GM18505 (cell line): ENCODE results near the gene CEP70.
"Not testable (repeated sequence)": the region's sequence is repeated elsewhere in the genome, so short reads cannot be mapped to it uniquely, and the experiment has no call there.

Experiments
- ATAC-seq: cut with Tn5 transposase; IDR thresholded peaks from one replicate; pipeline ENCODE4 v1.9.1; 2021; ENCODE audit not compliant: unreplicated experiment
- POLR2A ChIP-seq: IDR thresholded peaks from 4 replicates; pipeline ENCODE4 v1.6.1; 2011; ENCODE audit warnings: borderline replicate concordance; ENCODE audit not compliant: insufficient read depth, insufficient read length; ENCODE audit errors: extremely low read depth

The CEP70 gene, protein sequence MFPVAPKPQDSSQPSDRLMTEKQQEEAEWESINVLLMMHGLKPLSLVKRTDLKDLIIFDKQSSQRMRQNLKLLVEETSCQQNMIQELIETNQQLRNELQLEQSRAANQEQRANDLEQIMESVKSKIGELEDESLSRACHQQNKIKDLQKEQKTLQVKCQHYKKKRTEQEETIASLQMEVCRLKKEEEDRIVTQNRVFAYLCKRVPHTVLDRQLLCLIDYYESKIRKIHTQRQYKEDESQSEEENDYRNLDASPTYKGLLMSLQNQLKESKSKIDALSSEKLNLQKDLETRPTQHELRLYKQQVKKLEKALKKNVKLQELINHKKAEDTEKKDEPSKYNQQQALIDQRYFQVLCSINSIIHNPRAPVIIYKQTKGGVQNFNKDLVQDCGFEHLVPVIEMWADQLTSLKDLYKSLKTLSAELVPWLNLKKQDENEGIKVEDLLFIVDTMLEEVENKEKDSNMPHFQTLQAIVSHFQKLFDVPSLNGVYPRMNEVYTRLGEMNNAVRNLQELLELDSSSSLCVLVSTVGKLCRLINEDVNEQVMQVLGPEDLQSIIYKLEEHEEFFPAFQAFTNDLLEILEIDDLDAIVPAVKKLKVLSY

DNA sequence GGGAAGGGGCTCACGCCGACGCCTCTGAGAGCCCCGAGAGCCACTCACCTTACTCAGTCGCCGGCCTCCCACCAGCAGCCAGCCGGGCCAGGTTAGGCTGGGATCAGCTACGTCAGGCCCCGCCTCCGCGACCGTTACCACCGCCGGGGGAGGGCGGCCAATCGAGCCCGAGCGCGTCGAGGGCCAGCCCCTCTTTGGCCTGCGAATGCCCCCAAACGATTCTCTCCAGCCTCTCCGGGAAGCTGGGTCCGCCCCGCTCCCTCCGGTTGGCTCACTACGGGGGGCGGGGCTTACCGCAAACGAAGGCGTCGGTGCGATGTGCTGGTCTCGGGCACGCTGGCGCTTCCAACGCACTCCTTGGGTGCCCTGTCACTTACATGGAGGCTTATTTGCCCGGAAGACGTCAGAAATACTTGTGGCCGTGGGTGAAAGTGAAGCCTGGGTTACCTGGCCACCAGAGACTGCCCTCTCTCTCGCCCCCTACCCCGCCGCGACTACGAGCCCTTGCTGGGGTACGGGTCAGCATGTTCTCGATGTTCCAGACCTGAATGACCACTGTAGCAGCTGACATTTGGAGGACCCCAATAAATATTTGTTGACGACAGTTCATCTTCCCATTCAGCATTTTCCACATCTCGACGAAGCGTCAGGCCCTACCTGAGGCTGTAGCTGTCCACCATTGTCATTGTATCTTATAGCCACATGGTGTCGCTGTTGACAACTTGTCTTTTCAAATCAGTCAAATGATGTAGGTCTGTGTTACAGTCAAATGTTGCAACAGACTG lies at the start of gene CEP70:
Gene CEP70 (minus strand): TSS at position 111 of the 785 bp plus-strand sequence. CDS start 21,333 bp downstream, outside the sequence.
- TF ChIP-seq POLR2A: peak; percentile 47
- ATAC-seq: peak; percentile 88

DNA sequence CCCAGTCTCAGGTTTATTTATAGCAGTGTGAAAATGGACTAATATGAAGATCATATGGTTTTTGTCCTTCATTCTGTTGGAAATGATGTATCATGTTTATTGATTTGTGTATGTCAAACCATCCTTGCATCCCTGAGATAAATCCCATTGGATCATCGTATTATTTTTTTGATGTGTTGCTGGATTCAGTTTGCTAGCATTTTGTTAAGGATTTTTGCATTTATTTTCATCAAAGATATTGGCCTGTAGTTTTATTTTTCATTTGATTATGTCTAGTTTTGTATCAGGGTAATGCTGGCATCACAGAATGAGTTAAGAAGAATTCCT lies 48.8 kb upstream of the CEP70 start:
- no peak for ATAC-seq
- no peak for TF ChIP-seq POLR2A

GRCh38 chr3:138642226-138642926 lies 48.3 kb upstream of the CEP70 start:
- ATAC-seq: no peak
- no peak for TF ChIP-seq POLR2A

DNA sequence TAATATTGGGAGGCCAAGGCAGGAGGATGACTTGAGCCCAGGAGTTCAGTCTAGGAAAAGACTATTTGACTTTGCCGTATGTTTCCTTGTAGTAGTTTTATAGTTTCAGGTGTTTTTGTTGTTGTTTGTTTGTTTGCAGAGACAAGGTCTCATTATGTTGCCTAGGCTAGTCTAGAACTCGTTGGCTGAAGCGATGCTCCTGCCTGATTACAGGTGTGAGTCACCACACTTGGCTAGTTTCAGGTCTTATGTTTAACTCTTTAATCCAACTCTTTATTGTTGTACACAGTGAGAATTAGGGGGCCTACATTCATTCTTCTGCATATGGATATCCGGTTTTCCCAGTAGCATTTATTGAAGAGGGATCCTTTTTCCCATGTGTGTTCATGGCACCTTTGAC lies 46.5 kb upstream of the CEP70 start:
- no peak for ATAC-seq
- no peak for TF ChIP-seq POLR2A

DNA sequence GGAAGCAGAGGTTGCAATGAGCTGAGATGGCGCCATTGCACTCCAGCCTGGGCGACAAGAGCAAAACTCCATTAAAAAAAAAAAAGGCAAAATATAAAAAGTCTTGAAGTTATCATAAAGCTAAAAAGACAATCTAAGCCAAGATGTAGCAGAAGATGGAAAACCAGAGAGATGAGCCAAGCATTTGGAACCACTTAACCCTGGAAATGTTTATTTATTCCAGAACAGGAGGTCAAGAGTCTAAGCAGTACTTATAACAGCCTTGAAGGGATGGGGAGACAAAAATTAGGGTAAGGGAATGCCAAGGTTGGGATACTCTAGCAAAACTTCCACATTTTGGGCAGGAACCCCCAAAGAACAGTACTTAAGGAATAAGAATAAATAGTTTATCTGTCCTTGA lies 44.6 kb upstream of the CEP70 start:
- TF ChIP-seq POLR2A: no peak
- ATAC-seq: no peak

DNA sequence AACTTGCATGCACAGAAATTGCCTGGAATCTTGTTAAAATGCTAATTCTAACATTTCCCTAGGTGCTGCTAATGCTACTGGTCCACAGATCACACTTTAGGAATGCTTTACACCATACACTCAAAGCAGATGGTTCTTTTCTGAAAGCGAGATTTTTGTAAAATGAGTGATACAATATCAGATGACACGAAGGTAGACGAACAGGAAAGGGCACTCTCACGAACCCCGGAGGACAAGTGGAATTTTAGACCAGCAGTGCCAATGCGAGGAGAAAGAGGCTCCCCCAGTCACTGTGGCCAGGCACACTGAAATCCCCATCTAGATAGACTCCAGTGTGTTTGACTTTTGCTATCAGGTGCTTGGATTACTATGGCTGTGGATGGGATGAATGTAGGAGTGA lies 35.5 kb upstream of the CEP70 start:
- TF ChIP-seq POLR2A: no peak
- no peak for ATAC-seq

- no peak for ATAC-seq
- no peak for TF ChIP-seq POLR2A
Observed at GRCh38 chr3:138625707-138626365, 31.8 kb upstream of the CEP70 start.

DNA sequence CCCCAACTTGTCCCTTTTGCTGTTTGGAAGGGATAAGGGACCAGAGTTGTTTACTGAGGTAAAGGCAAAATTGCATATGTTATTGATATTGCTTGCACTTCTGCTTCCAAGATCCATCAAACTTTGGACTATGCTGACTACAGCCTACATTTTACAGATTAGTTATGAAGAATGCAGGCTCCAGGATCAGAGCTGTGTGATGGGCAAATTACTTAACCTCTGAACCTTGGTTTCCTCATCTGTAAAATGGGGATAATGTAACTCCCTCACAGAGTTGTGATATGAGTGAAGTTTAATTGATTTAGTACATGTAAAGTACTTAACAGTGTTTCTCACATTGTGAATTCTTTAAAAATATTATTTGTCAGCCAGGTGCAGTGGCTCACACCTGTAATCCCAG lies 30.5 kb upstream of the CEP70 start:
- ATAC-seq: no peak
- no peak for TF ChIP-seq POLR2A

DNA sequence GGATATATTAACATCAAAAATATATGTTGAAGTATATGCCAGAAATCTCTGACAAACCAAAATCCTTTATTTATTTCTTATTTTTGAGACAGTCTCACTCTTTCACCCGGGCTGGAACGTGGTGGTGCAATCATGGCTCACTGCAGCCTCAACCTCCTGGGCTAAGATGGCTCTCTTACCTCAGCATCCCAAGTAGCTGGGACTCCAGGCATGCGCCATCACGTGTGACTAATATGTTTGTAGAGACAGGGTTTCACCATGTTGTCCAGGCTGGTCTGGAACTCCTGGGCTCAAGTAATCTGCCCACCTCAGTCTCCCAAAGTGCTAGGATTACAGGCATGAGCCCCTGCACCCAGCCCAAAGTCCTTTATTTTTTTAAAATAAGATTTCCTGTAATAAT lies 26.4 kb upstream of the CEP70 start:
- no peak for TF ChIP-seq POLR2A

GRCh38 chr3:138615462-138615861 lies 21.4 kb upstream of the CEP70 start:
- no peak for TF ChIP-seq POLR2A
- no peak for ATAC-seq

More for the DNA sequence above, 26.4 kb upstream of the CEP70 start:
- no peak for ATAC-seq

DNA sequence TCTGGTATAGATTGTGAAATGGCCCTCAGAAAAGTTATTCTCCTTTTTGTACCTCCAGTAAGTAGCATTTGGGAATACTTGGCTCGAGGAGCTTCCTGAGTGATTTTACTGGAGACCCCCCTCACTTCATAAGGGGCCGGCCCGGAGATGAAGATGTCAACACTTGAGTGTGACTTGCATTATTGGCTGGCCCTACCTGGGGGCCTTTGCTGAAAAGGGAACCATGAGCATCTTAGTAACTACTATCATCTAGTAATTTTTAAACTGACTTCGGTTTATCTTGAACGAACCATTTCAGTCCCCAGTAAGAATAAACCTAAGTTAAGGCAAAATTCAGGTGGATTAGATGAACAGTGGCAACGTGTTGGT lies 15.8 kb upstream of the CEP70 start:
- TF ChIP-seq POLR2A: no peak
- ATAC-seq: no peak

GRCh38 chr3:138608322-138609135 lies 14.5 kb upstream of the CEP70 start, which contains the start of gene FAIM:
TSS of gene FAIM (plus strand) at chr3:138608771. CDS start at chr3:138619727, 10,956 bp downstream.
- peak; percentile 67 for ATAC-seq
- peak; percentile 60 for TF ChIP-seq POLR2A

GRCh38 chr3:138604106-138604595 lies 10.1 kb upstream of the CEP70 start:
- not testable (repeated sequence) for ATAC-seq

DNA sequence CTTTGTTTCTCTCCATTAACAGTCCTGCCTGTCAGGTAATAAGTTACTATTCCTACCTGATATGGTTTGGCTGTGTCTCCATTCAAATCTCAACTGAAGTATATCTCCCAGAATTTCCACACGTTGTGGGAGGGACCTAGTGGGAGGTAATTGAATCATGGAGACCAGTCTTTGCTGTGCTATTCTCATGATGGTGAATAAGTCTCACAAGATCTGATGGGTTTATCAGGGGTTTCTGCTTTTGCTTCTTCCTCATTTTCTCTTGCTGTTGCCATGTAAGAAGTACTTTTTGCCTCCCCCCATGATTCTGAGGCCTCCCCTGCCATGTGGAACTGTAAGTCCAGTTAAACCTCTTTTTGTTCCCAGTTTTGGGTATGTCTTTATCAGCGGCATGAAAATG lies 7.6 kb upstream of the CEP70 start:
- not testable (repeated sequence) for ATAC-seq
